Common myeloid progenitor, CD34-positive (primary cell): Measurements from ENCODE around the gene B3GNT7.
"Not testable (repeated sequence)": the region's sequence is repeated elsewhere in the genome, so short reads cannot be mapped to it uniquely, and the experiment has no call there.

Experiments
- CTCF ChIA-PET: fragments of 350-600 bp; sonication (Branson Sonifier 250); formaldehyde crosslinking; loops from one replicate; lab custom pipeline; 2021; ENCODE audit warnings: antibody characterized with exemption; lab: Charles Lee
- POLR2A ChIA-PET: fragments of 350-600 bp; sonication (Branson Sonifier 250); formaldehyde crosslinking; loops from one replicate; lab custom pipeline; 2021; ENCODE audit warnings: antibody characterized with exemption; lab: Charles Lee
- DNase-seq, 3 donors: peaks; one replicate each; pipeline versions ENCODE4 v3.0.0 to v3.0.0-alpha.2; 2013
- H3K27ac ChIP-seq, 2 experiments: 1 replicate in 1 of 2; 2 replicates in 1 of 2; pipeline ENCODE4 v1.7.0; 2013; ENCODE audit warnings: inconsistent platforms in 2 of 2, low read length in 2 of 2, mild to moderate bottlenecking in 2 of 2, low read depth in 1 of 2, moderate library complexity in 1 of 2; ENCODE audit not compliant: severe bottlenecking in 2 of 2, insufficient read depth in 1 of 2, poor library complexity in 1 of 2
- H3K27me3 ChIP-seq, 5 experiments: replicated peaks in 2 of 5; 1 replicate in 3 of 5; 2 replicates in 2 of 5; pipeline versions ENCODE4 v1.6.1 to v1.7.0; 2013; ENCODE audit warnings: low read length in 4 of 5, mild to moderate bottlenecking in 2 of 5, moderate library complexity in 2 of 5, inconsistent platforms in 1 of 5; ENCODE audit not compliant: insufficient read depth in 5 of 5, control insufficient read depth in 4 of 5
- H3K36me3 ChIP-seq, 4 experiments: 1 replicate in 2 of 4; 2 replicates in 2 of 4; pipeline versions ENCODE4 v1.6.1 to v1.7.0; 2013; ENCODE audit warnings: low read length in 3 of 4, control low read depth in 1 of 4, mild to moderate bottlenecking in 1 of 4; ENCODE audit not compliant: control insufficient read depth in 4 of 4, insufficient read depth in 4 of 4
- H3K4me1 ChIP-seq, 4 experiments: 1 replicate in 3 of 4; 2 replicates in 1 of 4; pipeline versions ENCODE4 v1.6.1 to v1.7.1; 2013; ENCODE audit warnings: low read length in 3 of 4, mild to moderate bottlenecking in 3 of 4, control low read depth in 1 of 4, inconsistent platforms in 1 of 4, moderate library complexity in 1 of 4; ENCODE audit not compliant: control insufficient read depth in 4 of 4, insufficient read depth in 4 of 4; ENCODE audit errors: control extremely low read depth in 1 of 4
- H3K4me3 ChIP-seq, 7 experiments: 1 replicate in 4 of 7; 2 replicates in 3 of 7; pipeline versions ENCODE4 v1.5.1 to v1.7.0; 2013; ENCODE audit warnings: mild to moderate bottlenecking in 7 of 7, low read length in 6 of 7, moderate library complexity in 6 of 7, inconsistent platforms in 2 of 7, low read depth in 2 of 7, control low read depth in 1 of 7; ENCODE audit not compliant: insufficient read depth in 4 of 7, control insufficient read depth in 1 of 7; ENCODE audit errors: extremely low read depth in 1 of 7
- H3K9me3 ChIP-seq, 5 experiments: 1 replicate in 4 of 5; 2 replicates in 1 of 5; pipeline versions ENCODE4 v1.6.1 to v1.7.1; 2013; ENCODE audit warnings: low read length in 4 of 5, mild to moderate bottlenecking in 2 of 5, inconsistent platforms in 1 of 5, low read depth in 1 of 5, moderate library complexity in 1 of 5; ENCODE audit not compliant: control insufficient read depth in 4 of 5, insufficient read depth in 2 of 5; ENCODE audit errors: control extremely low read depth in 1 of 5
- WGBS: methylation state at CpG from one replicate; pipeline ENCODE4 v1.1.5; 2013; ENCODE audit not compliant: insufficient coverage; 5-methylcytosine and 5-hydroxymethylcytosine counted together

Gene B3GNT7

DNA sequence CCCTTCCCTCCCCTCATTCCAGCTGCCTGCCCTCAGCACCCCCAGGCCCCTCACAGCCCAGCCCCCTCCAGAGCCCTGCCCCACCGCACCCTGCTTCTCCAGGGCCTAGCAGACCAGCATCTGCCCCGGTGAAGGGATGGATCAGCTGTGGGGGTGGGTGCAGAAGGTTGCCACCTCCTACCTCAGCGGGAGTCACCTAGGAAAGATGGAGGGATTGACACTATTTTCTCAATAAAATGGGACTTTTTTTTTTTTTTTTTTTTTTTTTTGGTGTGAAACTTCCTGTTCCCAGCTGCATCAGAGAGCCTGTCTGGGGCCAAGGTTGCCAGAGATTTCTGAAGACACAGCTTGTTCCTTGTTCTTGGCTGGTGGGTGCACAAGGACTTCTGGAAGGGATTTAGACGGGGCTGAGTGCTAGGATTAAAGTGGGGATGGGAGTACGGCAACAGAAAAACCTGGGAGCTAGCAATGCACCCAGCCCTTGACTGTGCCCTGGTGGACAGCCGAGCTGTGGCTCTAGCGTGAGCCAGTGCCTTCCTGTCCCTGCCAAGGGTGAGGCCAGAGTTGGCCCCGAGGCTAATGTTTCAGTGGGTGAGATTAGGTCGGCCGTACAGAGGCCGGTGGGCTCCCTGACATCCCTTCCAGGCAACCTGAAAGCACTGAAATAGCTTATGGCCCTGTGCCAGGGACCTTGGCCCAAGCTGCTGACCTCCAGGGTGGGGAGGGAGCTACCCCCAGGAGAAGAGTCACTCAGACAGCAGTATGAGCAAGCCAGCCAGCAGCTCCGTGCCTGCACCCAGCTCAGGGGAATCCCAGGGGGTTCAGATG is 4.6 kb downstream of the B3GNT7 start:
- WGBS, result 94% methylated on average over 10 of the region's 12 CpGs
- Histone ChIP-seq H3K4me1 (peaks cover 0 to 16% (median 9%) of the 10 kb centered on the region in 4 experiments), H3K27me3 (peaks cover 0 to 14% (median 2%) of the 10 kb centered on the region in 5 experiments), H3K4me3 (no peak overlapping the region), H3K9me3 (no peaks in the 10 kb centered on the region), H3K36me3 (no peaks in the 10 kb centered on the region), H3K27ac (no peak overlapping the region)
- CTCF ChIA-PET, result interaction anchor here (0.7 to 17.1 kb wide), 15 partner anchors 10 to 293 kb away, joined by 3 to 234 read pairs (median 4); partner anchors contain the start of gene HTR2B
- peak in 1 of 3 donors; percentile 38 for DNase-seq
- POLR2A ChIA-PET, result no interaction called here

DNA sequence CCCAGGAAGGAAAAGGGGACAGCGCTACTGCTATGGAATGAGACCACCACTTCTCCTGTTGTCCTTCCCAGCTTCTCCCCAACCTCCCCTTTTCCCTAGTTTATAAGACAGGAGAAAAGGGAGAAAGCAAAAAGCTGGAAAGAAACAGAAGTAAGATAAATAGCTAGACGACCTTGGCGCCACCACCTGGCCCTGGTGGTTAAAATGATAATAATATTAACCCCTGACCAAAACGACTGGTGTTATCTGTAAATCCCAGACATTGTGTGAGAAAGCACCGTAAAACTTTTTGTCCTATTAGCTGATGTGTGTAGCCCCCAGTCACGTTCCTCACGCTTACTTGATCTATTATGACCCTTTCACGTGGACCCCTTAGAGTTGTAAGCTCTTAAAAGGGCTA is 5.2 kb downstream of the B3GNT7 start:
- CTCF ChIA-PET, result interaction anchor here (0.7 to 17.1 kb wide), 15 partner anchors 9 to 294 kb away, joined by 3 to 234 read pairs (median 4); partner anchors contain the start of gene HTR2B
- H3K36me3 ChIP-seq, POLR2A ChIA-PET, H3K9me3 ChIP-seq, H3K4me3 ChIP-seq, H3K27ac ChIP-seq: not testable (repeated sequence)
- peaks cover 0 to 11% (median 1%) of the 10 kb centered on the region in 5 experiments for H3K27me3 ChIP-seq
- peak in 1 of 3 donors; percentile 68 for DNase-seq
- H3K4me1 ChIP-seq, result peaks cover 0 to 18% (median 7%) of the 10 kb centered on the region in 4 experiments
- no CpG with 5 or more reads among the region's 8 CpGs for WGBS

DNA sequence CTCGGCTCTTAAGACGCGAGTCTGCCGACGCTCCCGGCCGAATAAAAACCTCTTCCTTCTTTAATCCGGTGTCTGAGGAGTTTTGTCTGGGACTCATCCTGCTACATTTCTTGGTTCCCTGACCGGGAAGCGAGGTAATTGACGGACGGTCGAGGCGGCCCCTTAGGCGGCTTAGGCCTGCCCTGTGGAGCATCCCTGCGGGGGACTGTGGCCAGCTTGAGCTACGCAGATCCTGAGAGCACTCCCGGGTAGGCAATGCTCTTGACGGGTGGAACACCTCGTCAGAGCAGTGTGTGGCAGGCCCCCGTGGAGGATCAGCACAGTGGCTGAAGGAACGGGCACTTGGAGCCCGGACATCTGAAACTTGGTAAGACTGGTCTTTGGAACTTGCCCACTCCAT is 5.6 kb downstream of the B3GNT7 start:
- H3K27ac ChIP-seq, H3K4me3 ChIP-seq, H3K27me3 ChIP-seq, POLR2A ChIA-PET, H3K9me3 ChIP-seq, DNase-seq, H3K36me3 ChIP-seq: not testable (repeated sequence)
- WGBS, result 94% methylated on average over 23 of the region's 23 CpGs
- CTCF ChIA-PET, result interaction anchor here (0.7 to 17.1 kb wide), 10 partner anchors 18 to 175 kb away, joined by 3 to 234 read pairs (median 5); no protein-coding TSS in a partner anchor
- H3K4me1 ChIP-seq, result peaks cover 0 to 18% (median 9%) of the 10 kb centered on the region in 4 experiments

DNA sequence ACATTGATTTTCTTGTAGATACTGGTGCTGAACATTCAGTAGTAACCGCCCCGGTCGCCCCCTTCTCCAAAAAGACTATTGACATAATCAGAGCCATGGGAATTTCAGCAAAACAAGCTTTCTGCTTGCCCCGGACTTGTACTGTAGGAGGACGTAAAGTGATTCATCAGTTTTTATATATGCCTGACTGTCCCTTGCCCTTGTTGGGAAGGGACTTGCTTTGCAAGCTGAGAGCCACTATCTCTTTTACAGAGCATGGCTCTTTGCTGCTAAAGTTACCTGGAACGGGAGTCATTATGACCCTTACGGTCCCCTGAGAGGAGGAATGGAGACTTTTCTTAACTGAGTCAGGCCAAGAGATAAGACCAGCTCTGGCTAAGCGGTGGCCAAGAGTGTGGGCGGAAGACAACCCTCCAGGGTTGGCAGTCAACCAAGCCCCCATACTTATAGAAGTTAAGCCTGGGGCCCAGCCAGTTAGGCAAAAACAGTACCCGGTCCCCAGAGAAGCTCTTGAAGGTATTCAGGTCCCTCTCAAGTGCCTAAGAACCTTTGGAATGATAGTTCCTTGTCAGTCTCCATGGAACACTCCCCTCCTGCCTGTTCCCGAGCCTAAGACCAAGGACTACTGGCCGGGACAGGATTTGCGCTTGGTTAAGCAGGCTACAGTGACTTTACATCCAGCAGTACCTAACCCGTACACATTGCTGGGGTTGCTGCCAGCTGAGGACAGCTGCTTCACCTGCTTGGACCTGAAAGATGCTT is 8.1 kb downstream of the B3GNT7 start:
- H3K9me3 ChIP-seq, H3K4me3 ChIP-seq, DNase-seq, H3K27me3 ChIP-seq, H3K27ac ChIP-seq, POLR2A ChIA-PET, H3K36me3 ChIP-seq: not testable (repeated sequence)
- 96% methylated on average over 12 of the region's 14 CpGs for WGBS
- CTCF ChIA-PET, result interaction anchor here (0.9 to 17.1 kb wide), 7 partner anchors 9 to 177 kb away, joined by 3 to 234 read pairs (median 6); no protein-coding TSS in a partner anchor
- H3K4me1 ChIP-seq, result peaks cover 0 to 26% (median 16%) of the 10 kb centered on the region in 4 experiments

DNA sequence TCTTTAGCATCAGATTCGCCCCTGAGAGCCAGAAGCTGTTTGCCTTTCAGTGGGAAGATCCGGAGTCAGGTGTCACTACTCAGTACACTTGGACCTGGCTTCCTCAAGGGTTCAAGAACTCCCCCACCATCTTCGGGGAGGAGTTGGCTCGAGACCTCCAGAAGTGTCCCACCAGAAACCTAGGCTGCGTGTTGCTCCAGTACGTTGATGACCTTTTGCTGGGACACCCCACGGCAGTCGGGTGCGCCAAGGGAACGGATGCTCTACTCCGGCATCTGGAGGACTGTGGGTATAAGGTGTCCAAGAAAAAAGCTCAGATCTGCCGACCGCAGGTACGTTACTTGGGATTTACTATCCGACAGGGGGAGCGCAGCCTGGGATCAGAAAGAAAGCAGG is 8.7 kb downstream of the B3GNT7 start:
- H3K27me3 ChIP-seq, H3K4me3 ChIP-seq, POLR2A ChIA-PET, H3K27ac ChIP-seq, H3K36me3 ChIP-seq, DNase-seq, H3K9me3 ChIP-seq: not testable (repeated sequence)
- peaks cover 0 to 26% (median 16%) of the 10 kb centered on the region in 4 experiments for H3K4me1 ChIP-seq
- CTCF ChIA-PET, result interaction anchor here (1.2 to 17.1 kb wide), 4 partner anchors 8 to 178 kb away, joined by 3 to 234 read pairs (median 5); no protein-coding TSS in a partner anchor
- WGBS, result 98% methylated on average over 14 of the region's 16 CpGs

DNA sequence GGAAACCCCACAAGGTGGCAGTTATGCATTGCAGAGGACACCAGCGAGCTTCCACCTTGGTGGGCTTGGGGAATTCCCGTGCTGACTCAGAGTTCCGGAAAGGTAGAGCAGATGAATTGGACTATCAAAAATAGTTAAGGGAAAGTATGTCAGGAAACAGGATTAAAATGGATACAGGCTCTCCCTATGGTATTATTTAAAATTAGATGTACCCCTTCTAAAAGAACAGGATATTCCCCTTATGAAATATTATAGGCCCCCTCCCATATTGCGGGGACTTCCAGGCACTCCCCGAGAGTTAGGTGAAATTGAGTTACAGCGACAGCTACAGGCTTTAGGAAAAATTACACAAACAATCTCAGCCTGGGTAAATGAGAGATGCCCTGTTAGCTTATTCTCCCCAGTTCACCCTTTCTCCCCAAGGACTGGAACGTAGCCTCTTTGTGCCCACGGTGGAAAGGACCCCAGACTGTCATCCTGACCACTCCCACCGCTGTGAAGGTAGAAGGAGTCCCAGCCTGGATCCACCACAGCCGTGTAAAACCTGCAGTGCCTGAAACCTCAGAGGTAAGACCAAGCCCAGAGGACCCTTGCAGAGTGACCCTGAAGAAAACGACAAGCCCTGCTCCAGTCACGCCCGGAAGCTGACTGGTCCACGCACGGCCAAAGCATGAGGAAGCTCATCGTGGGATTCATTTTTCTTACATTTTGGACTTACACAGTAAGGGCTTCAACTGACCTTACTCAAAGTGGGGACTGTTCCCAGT is 10.3 kb downstream of the B3GNT7 start:
- DNase-seq, result peak; percentile 47 to 80 (median 79)
- not testable (repeated sequence) for H3K36me3 ChIP-seq, H3K9me3 ChIP-seq, H3K27ac ChIP-seq, H3K27me3 ChIP-seq
- Histone ChIP-seq H3K4me3 (peak overlapping the region in 2 of 7 experiments; percentile 32 to 42), H3K4me1 (peaks cover 0 to 20% (median 12%) of the 10 kb centered on the region in 4 experiments)
- 7% methylated on average over 13 of the region's 16 CpGs for WGBS
- POLR2A ChIA-PET, result interaction anchor here (0.5 kb wide), 1 partner anchor 58 kb away, joined by 3 read pairs; no protein-coding TSS in a partner anchor
- CTCF ChIA-PET, result interaction anchor here (0.8 to 17.1 kb wide), 20 partner anchors 9 to 302 kb away, joined by 3 to 234 read pairs (median 4); no protein-coding TSS in a partner anchor
